Measurements from ENCODE around the gene PRPF19. TPM values are rescaled to one million over a fixed set of nuclear protein-coding genes. Genes with fewer than 3 reads are reported as not detected.

PRPF19 gene
- total and polyA plus RNA-seq, 2 of the 13 experiments (the other 11 are each of a cell fraction or from before 2014, with no cell fraction given): 27.4 to 91.1 TPM

GRCh38 chr11:60872961-60873524, 33.3 kb downstream of the PRPF19 start:
- Histone ChIP-seq H3K79me2 (ENCODE audit: insufficient read depth, low read length) (no peaks in the 10 kb centered on the region), H3K4me1 (ENCODE audit: insufficient read depth, low read length) (peaks cover 32% of the 10 kb centered on the region), H3K36me3 (replicated peaks in 1 of 2; ENCODE audit: control insufficient read depth in 1 of 2, insufficient read depth in 2 of 2, low read length in 2 of 2) (no peaks in the 10 kb centered on the region), H3K4me3 (replicated peaks in 1 of 3; ENCODE audit: insufficient read depth in 1 of 3, low read depth in 2 of 3, low read length in 3 of 3) (no peak overlapping the region; a peak in 1 of 6 replicates), H2AFZ (ENCODE audit: low read length) (no peak overlapping the region), H3K9ac (ENCODE audit: insufficient read depth, low read depth, low read length) (no peak overlapping the region), H3K9me3 (ENCODE audit: low read length) (no peaks in the 10 kb centered on the region), H3K4me2 (ENCODE audit: low read depth, low read length) (no peak overlapping the region), H3K27ac (ENCODE audit: extremely low read length, insufficient read depth, low read length) (no peak overlapping the region), H4K20me1 (ENCODE audit: insufficient read depth, low read length) (no peaks in the 10 kb centered on the region), H3K27me3 (ENCODE audit: control insufficient read depth in 1 of 2, insufficient read depth in 2 of 2, low read length in 2 of 2) (no peaks in the 10 kb centered on the region; a peak in 1 of 5 replicates)
- ATAC-seq (peak; percentile 63), FAIRE-seq (no peak), DNase-seq (ENCODE audit: low spot score) (peak; percentile 34)
- intact Hi-C loops (cut with micrococcal nuclease; ENCODE audit: unreplicated experiment) (no loop called here), in situ Hi-C loops (cut with HindIII; ENCODE audit: extremely low pct_ligation_motif_present, low pct_unique_long_range_greater_than_20kb) (no loop called here)
- WGBS (ENCODE audit: low lambda C conversion rate): 39% methylated on average over 12 of the region's 16 CpGs
- no TSS peak for BruUV-seq (replicated peaks)
- CTCF ChIA-PET (ENCODE audit: low intra/inter-chr PET ratio, low total read pairs): no interaction called here
- POLR2A ChIA-PET: no interaction called here
- TF ChIP-seq, protein P1, sequence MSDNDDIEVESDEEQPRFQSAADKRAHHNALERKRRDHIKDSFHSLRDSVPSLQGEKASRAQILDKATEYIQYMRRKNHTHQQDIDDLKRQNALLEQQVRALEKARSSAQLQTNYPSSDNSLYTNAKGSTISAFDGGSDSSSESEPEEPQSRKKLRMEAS (IDR thresholded peaks at IDR 0.05): 0 out of 2 replicates have a peak, but pooled peaks have one; percentile 42
- TF ChIP-seq ZNF687 (CRISPR knock-in tag; IDR thresholded peaks at IDR 0.05) (peak; percentile 42), ZNF703 (CRISPR knock-in tag; IDR thresholded peaks at IDR 0.05; ENCODE audit: borderline replicate concordance) (no peak), ZNF766 (CRISPR knock-in tag; IDR thresholded peaks at IDR 0.05; ENCODE audit: borderline replicate concordance) (no peak), MAZ (IDR thresholded peaks at IDR 0.05; ENCODE audit: borderline replicate concordance, low read depth, low read length) (0 out of 2 replicates have a peak, but pooled peaks have one; percentile 19), MAZ (CRISPR knock-in tag; IDR thresholded peaks at IDR 0.05; ENCODE audit: low read depth) (no peak), JUNB (CRISPR knock-in tag; IDR thresholded peaks at IDR 0.05; ENCODE audit: borderline replicate concordance) (0 out of 2 replicates have a peak, but pooled peaks have one; percentile 36), FOXJ3 (CRISPR knock-in tag; IDR thresholded peaks at IDR 0.05; ENCODE audit: borderline replicate concordance) (no peak), GABPA (IDR thresholded peaks at IDR 0.05; ENCODE audit: low read depth, low read length) (no peak), GABPA (CRISPR knock-in tag; IDR thresholded peaks at IDR 0.05; ENCODE audit: low read depth) (no peak), AGO1 (IDR thresholded peaks at IDR 0.05; ENCODE audit: low read depth, low read length, poor library complexity, severe bottlenecking) (no peak), FOSL2 (CRISPR knock-in tag; IDR thresholded peaks at IDR 0.05) (peak; percentile 62), HOXA5 (CRISPR knock-in tag; IDR thresholded peaks at IDR 0.05) (no peak), ZFAT (CRISPR knock-in tag; conservative IDR thresholded peaks at IDR 0.05) (no peak), JARID2 (CRISPR knock-in tag; IDR thresholded peaks at IDR 0.05; ENCODE audit: insufficient replicate concordance) (no peak)
- TF ChIP-seq, protein P2, sequence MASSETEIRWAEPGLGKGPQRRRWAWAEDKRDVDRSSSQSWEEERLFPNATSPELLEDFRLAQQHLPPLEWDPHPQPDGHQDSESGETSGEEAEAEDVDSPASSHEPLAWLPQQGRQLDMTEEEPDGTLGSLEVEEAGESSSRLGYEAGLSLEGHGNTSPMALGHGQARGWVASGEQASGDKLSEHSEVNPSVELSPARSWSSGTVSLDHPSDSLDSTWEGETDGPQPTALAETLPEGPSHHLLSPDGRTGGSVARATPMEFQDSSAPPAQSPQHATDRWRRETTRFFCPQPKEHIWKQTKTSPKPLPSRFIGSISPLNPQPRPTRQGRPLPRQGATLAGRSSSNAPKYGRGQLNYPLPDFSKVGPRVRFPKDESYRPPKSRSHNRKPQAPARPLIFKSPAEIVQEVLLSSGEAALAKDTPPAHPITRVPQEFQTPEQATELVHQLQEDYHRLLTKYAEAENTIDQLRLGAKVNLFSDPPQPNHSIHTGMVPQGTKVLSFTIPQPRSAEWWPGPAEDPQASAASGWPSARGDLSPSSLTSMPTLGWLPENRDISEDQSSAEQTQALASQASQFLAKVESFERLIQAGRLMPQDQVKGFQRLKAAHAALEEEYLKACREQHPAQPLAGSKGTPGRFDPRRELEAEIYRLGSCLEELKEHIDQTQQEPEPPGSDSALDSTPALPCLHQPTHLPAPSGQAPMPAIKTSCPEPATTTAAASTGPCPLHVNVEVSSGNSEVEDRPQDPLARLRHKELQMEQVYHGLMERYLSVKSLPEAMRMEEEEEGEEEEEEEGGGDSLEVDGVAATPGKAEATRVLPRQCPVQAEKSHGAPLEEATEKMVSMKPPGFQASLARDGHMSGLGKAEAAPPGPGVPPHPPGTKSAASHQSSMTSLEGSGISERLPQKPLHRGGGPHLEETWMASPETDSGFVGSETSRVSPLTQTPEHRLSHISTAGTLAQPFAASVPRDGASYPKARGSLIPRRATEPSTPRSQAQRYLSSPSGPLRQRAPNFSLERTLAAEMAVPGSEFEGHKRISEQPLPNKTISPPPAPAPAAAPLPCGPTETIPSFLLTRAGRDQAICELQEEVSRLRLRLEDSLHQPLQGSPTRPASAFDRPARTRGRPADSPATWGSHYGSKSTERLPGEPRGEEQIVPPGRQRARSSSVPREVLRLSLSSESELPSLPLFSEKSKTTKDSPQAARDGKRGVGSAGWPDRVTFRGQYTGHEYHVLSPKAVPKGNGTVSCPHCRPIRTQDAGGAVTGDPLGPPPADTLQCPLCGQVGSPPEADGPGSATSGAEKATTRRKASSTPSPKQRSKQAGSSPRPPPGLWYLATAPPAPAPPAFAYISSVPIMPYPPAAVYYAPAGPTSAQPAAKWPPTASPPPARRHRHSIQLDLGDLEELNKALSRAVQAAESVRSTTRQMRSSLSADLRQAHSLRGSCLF (CRISPR knock-in tag; IDR thresholded peaks at IDR 0.05; ENCODE audit: borderline replicate concordance): no peak

Measured in HepG2 (cell line).